GM21360 (cell line): ENCODE results near the gene SEL1L.
"Not testable (repeated sequence)": the region's sequence is repeated elsewhere in the genome, so short reads cannot be mapped to it uniquely, and the experiment has no call there.

ENCODE experiments used
- ATAC-seq: cut with Tn5 transposase; IDR thresholded peaks from one replicate; pipeline ENCODE4 v1.9.1; 2021; ENCODE audit warnings: mild to moderate bottlenecking, moderate library complexity; ENCODE audit not compliant: unreplicated experiment

The SEL1L gene

GRCh38 chr14:81529391-81529790 lies 4.3 kb downstream of the SEL1L start:
- no peak for ATAC-seq

GRCh38 chr14:81525129-81525528 lies 8.5 kb downstream of the SEL1L start:
- no peak for ATAC-seq

- peak; percentile 50 for ATAC-seq
These were observed 10.0 kb downstream of the SEL1L start for GRCh38 chr14:81523616-81524015.

GRCh38 chr14:81523016-81523415 lies 10.6 kb downstream of the SEL1L start:
- ATAC-seq: no peak

GRCh38 chr14:81521356-81521755 lies 12.3 kb downstream of the SEL1L start:
- no peak for ATAC-seq

- peak; percentile 72 for ATAC-seq
These were observed 14.2 kb downstream of the SEL1L start for GRCh38 chr14:81519200-81520011.

- ATAC-seq: no peak
These were observed 15.8 kb downstream of the SEL1L start for GRCh38 chr14:81517798-81518398.

- no peak for ATAC-seq
These were observed 16.5 kb downstream of the SEL1L start for GRCh38 chr14:81516986-81517797.

- ATAC-seq: not testable (repeated sequence)
These were observed 17.7 kb downstream of the SEL1L start for GRCh38 chr14:81515927-81516326.

- ATAC-seq: not testable (repeated sequence)
These were observed 20.8 kb downstream of the SEL1L start for GRCh38 chr14:81512826-81513225.

- no peak for ATAC-seq
These were observed 22.3 kb downstream of the SEL1L start for GRCh38 chr14:81511111-81511904.

GRCh38 chr14:81509838-81510452 lies 23.7 kb downstream of the SEL1L start:
- no peak for ATAC-seq

GRCh38 chr14:81509321-81509720 lies 24.3 kb downstream of the SEL1L start:
- ATAC-seq: no peak

GRCh38 chr14:81506487-81506886 lies 27.2 kb downstream of the SEL1L start:
- no peak for ATAC-seq

GRCh38 chr14:81504864-81505263 lies 28.8 kb downstream of the SEL1L start:
- ATAC-seq: no peak

GRCh38 chr14:81485781-81486180 lies 47.9 kb downstream of the SEL1L start:
- no peak for ATAC-seq

- ATAC-seq: no peak
These were observed 48.3 kb downstream of the SEL1L start for GRCh38 chr14:81485372-81485771.

- no peak for ATAC-seq
These were observed 49.5 kb downstream of the SEL1L start for GRCh38 chr14:81484120-81484519.

- no peak for ATAC-seq
These were observed 52.9 kb downstream of the SEL1L start for GRCh38 chr14:81480741-81481140.

- no peak for ATAC-seq
These were observed 55.2 kb downstream of the SEL1L start for GRCh38 chr14:81478446-81478845.
